Thymus (tissue), 11 donors: Measurements from ENCODE around the gene ANKRD13A. TPM values are rescaled to one million over a fixed set of nuclear protein-coding genes. Genes with fewer than 3 reads are reported as not detected.

Experiments
- DNase-seq, 9 donors: peaks; one replicate each; pipeline ENCODE4 v3.0.0-alpha.2; 2013; ENCODE audit warnings: low spot score in 9 of 9, low read depth in 6 of 9, missing footprints in 1 of 9
- H3K27ac ChIP-seq, 2 donors: one replicate each; pipeline ENCODE4 v1.5.1; 2013; ENCODE audit warnings: control low read depth in 1 of 2, low read depth in 1 of 2, low read length in 1 of 2, mild to moderate bottlenecking in 1 of 2, moderate library complexity in 1 of 2
- H3K27me3 ChIP-seq, 2 donors: one replicate each; pipeline ENCODE4 v1.5.1; 2013; ENCODE audit warnings: low read length in 1 of 2; ENCODE audit not compliant: control insufficient read depth in 2 of 2, insufficient read depth in 1 of 2
- H3K36me3 ChIP-seq, 2 donors: one replicate each; pipeline ENCODE4 v1.5.1; 2013; ENCODE audit warnings: low read length in 1 of 2, mild to moderate bottlenecking in 1 of 2, moderate library complexity in 1 of 2; ENCODE audit not compliant: control insufficient read depth in 2 of 2, insufficient read depth in 2 of 2
- H3K4me1 ChIP-seq, 2 donors: one replicate each; pipeline ENCODE4 v1.5.1; 2013; ENCODE audit warnings: low read length in 2 of 2; ENCODE audit not compliant: control insufficient read depth in 2 of 2, insufficient read depth in 2 of 2
- H3K4me3 ChIP-seq, 2 donors: one replicate each; pipeline ENCODE4 v1.5.1; 2013; ENCODE audit warnings: low read length in 2 of 2, control low read depth in 1 of 2, mild to moderate bottlenecking in 1 of 2
- H3K9me3 ChIP-seq, 2 donors: one replicate each; pipeline ENCODE4 v1.5.1; 2013; ENCODE audit warnings: low read length in 1 of 2, mild to moderate bottlenecking in 1 of 2; ENCODE audit not compliant: control insufficient read depth in 2 of 2, insufficient read depth in 1 of 2
- WGBS: extraction: QIAGEN DNeasy Blood & Tissue Kit; methylation state at CpG from one replicate; pipeline ENCODE4 v1.1.7; 2013; 5-methylcytosine and 5-hydroxymethylcytosine counted together
- polyA plus RNA-seq: library from polyadenylated mRNA; stranded (reverse); fragments of 200-250 nt; gene quantifications from one replicate; pipeline ENCODE4 v1.2.3, GENCODE V29; 2013
- total RNA-seq: library from RNA; stranded (reverse); fragments of 120-200 nt; gene quantifications from one replicate; pipeline ENCODE4 v1.2.4, GENCODE V29; 2013
- donor health status: healthy.

Gene ANKRD13A
- total and polyA plus RNA-seq, 2 donors, result 30.8 to 47.2 TPM

GRCh38 chr12:109989380-109989779 lies 9.8 kb upstream of the ANKRD13A start:
- H3K9me3 ChIP-seq, result no peaks in the 10 kb centered on the region
- peaks cover 38 to 57% of the 10 kb centered on the region in 2 donors for H3K36me3 ChIP-seq
- WGBS, result 98% methylated on average over 5 of the region's 5 CpGs
- no peaks in the 10 kb centered on the region for H3K27me3 ChIP-seq
- DNase-seq, result no peak
- peaks cover 4 to 6% of the 10 kb centered on the region in 2 donors for H3K4me1 ChIP-seq
- no peak overlapping the region for H3K27ac ChIP-seq
- H3K4me3 ChIP-seq, result no peak overlapping the region

- Histone ChIP-seq H3K9me3 (no peaks in the 10 kb centered on the region), H3K36me3 (peaks cover 27 to 41% of the 10 kb centered on the region in 2 donors), H3K4me1 (peaks cover 8 to 11% of the 10 kb centered on the region in 2 donors)
Measured at GRCh38 chr12:109991586-109991985, 7.6 kb upstream of the ANKRD13A start.

GRCh38 chr12:109993091-109993490 lies 6.1 kb upstream of the ANKRD13A start:
- H3K4me1 ChIP-seq, result peaks cover 10 to 12% of the 10 kb centered on the region in 2 donors
- H3K36me3 ChIP-seq, result peaks cover 20 to 31% of the 10 kb centered on the region in 2 donors
- H3K27ac ChIP-seq, result no peak overlapping the region

More at GRCh38 chr12:109991586-109991985, 7.6 kb upstream of the ANKRD13A start:
- 99% methylated on average over 5 of the region's 5 CpGs for WGBS
- Histone ChIP-seq H3K27ac (no peak overlapping the region), H3K4me3 (no peak overlapping the region), H3K27me3 (no peaks in the 10 kb centered on the region)
- no peak for DNase-seq

GRCh38 chr12:109994401-109995175 lies 4.6 kb upstream of the ANKRD13A start:
- no peaks in the 10 kb centered on the region for H3K27me3 ChIP-seq
- 8% methylated on average over 6 of the region's 6 CpGs for WGBS
- peak overlapping the region; percentile 62 to 67 for H3K4me3 ChIP-seq
- DNase-seq, result peak in 7 of 9 donors; percentile 6 to 71 (median 36)
- no peaks in the 10 kb centered on the region for H3K9me3 ChIP-seq
- H3K4me1 ChIP-seq, result peaks cover 19 to 20% of the 10 kb centered on the region in 2 donors
- H3K27ac ChIP-seq, result peak overlapping the region; percentile 78 to 93
- H3K36me3 ChIP-seq, result peaks cover 8 to 17% of the 10 kb centered on the region in 2 donors

More at GRCh38 chr12:109993091-109993490, 6.1 kb upstream of the ANKRD13A start:
- H3K4me3 ChIP-seq, result no peak overlapping the region
- DNase-seq, result no peak
- H3K9me3 ChIP-seq, result no peaks in the 10 kb centered on the region
- WGBS, result 94% methylated on average over 2 of the region's 2 CpGs
- no peaks in the 10 kb centered on the region for H3K27me3 ChIP-seq

GRCh38 chr12:109995361-109995685 lies 3.9 kb upstream of the ANKRD13A start:
- H3K4me1 ChIP-seq, result peaks cover 25 to 26% of the 10 kb centered on the region in 2 donors
- H3K36me3 ChIP-seq, result peaks cover 5 to 12% of the 10 kb centered on the region in 2 donors

GRCh38 chr12:109995686-109996482 lies 3.3 kb upstream of the ANKRD13A start, which contains the start of gene GIT2:
GIT2 (minus strand) TSS chr12:109996368; CDS start chr12:109996224, 144 bp downstream.
- Histone ChIP-seq H3K4me3 (peak within 1 kb of the TSS; percentile 62 to 67), H3K4me1 (peaks cover 28% of the 10 kb centered on the region in 2 donors), H3K9me3 (no peaks in the 10 kb centered on the region), H3K27me3 (peaks cover 0 to 4% of the 10 kb centered on the region in 2 donors), H3K27ac (peak within 1 kb of the TSS; percentile 93 to 95), H3K36me3 (peaks cover 1 to 6% of the 10 kb centered on the region in 2 donors)
- under 1% methylated on average over 65 of the region's 65 CpGs for WGBS
- peak; percentile 83 to 98 (median 91) for DNase-seq

More at GRCh38 chr12:109995361-109995685, 3.9 kb upstream of the ANKRD13A start:
- Histone ChIP-seq H3K9me3 (no peaks in the 10 kb centered on the region), H3K4me3 (peak overlapping the region; percentile 62 to 67), H3K27me3 (peaks cover 0 to 4% of the 10 kb centered on the region in 2 donors), H3K27ac (peak overlapping the region; percentile 93 to 95)
- under 1% methylated on average over 6 of the region's 6 CpGs for WGBS
- no peak for DNase-seq

GRCh38 chr12:109996483-109996853 lies 2.8 kb upstream of the ANKRD13A start:
- Histone ChIP-seq H3K9me3 (no peaks in the 10 kb centered on the region), H3K4me1 (peaks cover 28 to 32% of the 10 kb centered on the region in 2 donors)

GRCh38 chr12:109997393-109997792 lies 1.8 kb upstream of the ANKRD13A start:
- H3K4me1 ChIP-seq, result peaks cover 28 to 32% of the 10 kb centered on the region in 2 donors
- peaks cover 0 to 4% of the 10 kb centered on the region in 2 donors for H3K27me3 ChIP-seq
- no peak for DNase-seq
- 90% methylated on average over 4 of the region's 4 CpGs for WGBS
- no peaks in the 10 kb centered on the region for H3K9me3 ChIP-seq
- no peak overlapping the region for H3K4me3 ChIP-seq
- H3K27ac ChIP-seq, result no peak overlapping the region
- H3K36me3 ChIP-seq, result no peaks in the 10 kb centered on the region

More at GRCh38 chr12:109996483-109996853, 2.8 kb upstream of the ANKRD13A start:
- H3K36me3 ChIP-seq, result peaks cover 0 to 5% of the 10 kb centered on the region in 2 donors
- peak overlapping the region; percentile 62 to 67 for H3K4me3 ChIP-seq
- 50% methylated on average over 2 of the region's 2 CpGs for WGBS
- H3K27ac ChIP-seq, result peak overlapping the region; percentile 44 to 53
- no peak for DNase-seq
- peaks cover 0 to 4% of the 10 kb centered on the region in 2 donors for H3K27me3 ChIP-seq
